ENCODE measurements around the gene GGNBP2. TPM values are rescaled to one million over a fixed set of nuclear protein-coding genes. Genes with fewer than 3 reads are reported as not detected.
A peak's percentile ranks its signal among the peaks of the same experiment; 100 is the strongest.

GGNBP2 gene
- total RNA-seq, 4 donors from 2014 or later = 41.6 to 55.8 (median 54.2) TPM

DNA sequence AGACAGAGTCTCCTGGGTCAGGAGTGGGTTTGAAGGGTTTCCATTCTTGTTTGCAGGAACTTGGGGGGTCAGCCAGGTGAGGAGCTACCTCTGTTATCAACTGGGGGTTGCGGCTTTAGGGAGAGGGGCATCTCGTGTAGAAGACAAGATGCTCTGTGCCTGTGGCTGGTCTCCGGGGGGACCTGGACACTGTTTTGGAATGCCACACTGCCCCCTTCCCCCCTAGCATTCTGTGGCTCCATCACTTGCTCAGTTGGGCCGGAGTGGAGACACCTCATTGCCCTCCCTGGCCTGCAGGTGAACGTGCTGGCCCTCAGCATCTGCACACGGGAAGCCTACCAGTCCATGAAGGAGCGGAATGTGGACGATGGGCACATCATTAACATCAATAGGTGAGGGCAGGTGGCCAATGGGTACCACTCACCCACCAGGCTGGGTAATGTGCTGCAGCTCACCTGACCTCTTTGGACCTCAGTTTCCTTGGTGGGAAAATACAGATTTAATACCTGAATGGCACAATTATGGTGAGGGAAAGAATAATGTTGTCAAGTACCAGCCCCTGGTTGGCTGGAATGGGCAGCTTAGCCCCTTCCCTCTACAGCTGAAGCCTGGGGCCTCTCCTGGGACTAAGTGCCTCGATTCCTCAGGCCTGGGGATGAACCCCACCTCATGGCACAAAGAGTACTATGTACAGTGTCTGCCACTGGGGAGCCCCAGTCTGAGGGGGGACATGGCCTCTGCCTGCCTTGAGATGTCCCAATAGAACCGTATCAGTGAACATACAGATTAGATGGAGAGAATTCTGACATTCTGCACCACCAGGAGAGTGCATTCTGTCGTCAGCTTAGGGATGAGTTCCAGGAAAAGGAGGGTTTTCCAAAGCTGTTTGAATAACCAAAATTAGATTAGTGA, 53.4 kb downstream of the GGNBP2 start:
- no peak for TF ChIP-seq POLR2AphosphoS5 (IDR thresholded peaks at IDR 0.05)
- no peak for TF ChIP-seq POLR2A (IDR thresholded peaks at IDR 0.05; ENCODE audit: low read depth)
- TF ChIP-seq, protein P1, sequence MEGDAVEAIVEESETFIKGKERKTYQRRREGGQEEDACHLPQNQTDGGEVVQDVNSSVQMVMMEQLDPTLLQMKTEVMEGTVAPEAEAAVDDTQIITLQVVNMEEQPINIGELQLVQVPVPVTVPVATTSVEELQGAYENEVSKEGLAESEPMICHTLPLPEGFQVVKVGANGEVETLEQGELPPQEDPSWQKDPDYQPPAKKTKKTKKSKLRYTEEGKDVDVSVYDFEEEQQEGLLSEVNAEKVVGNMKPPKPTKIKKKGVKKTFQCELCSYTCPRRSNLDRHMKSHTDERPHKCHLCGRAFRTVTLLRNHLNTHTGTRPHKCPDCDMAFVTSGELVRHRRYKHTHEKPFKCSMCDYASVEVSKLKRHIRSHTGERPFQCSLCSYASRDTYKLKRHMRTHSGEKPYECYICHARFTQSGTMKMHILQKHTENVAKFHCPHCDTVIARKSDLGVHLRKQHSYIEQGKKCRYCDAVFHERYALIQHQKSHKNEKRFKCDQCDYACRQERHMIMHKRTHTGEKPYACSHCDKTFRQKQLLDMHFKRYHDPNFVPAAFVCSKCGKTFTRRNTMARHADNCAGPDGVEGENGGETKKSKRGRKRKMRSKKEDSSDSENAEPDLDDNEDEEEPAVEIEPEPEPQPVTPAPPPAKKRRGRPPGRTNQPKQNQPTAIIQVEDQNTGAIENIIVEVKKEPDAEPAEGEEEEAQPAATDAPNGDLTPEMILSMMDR (IDR thresholded peaks at IDR 0.05) = no peak
- TF ChIP-seq EP300 (IDR thresholded peaks at IDR 0.05) = no peak
- H3K4me1 ChIP-seq = peaks cover 25 to 33% (median 27%) of the 10 kb centered on the region in 4 donors
- no peak overlapping the region for H3K27ac ChIP-seq (replicated peaks in 1 of 4)
- 90% methylated on average over 11 of the region's 11 CpGs for WGBS
- H3K4me3 ChIP-seq = no peak overlapping the region
- intact Hi-C loops (cut with DNase I) = no loop called here
- DNase-seq (ENCODE audit: extremely low spot score) = peak; percentile 75
- peaks cover 0 to 3% (median 0%) of the 10 kb centered on the region in 4 donors for H3K36me3 ChIP-seq
- H3K27me3 ChIP-seq = no peaks in the 10 kb centered on the region
- no peaks in the 10 kb centered on the region for H3K9me3 ChIP-seq

- TF ChIP-seq, protein P1 (IDR thresholded peaks at IDR 0.05) = no peak
- no peak for TF ChIP-seq POLR2A (IDR thresholded peaks at IDR 0.05; ENCODE audit: low read depth)
- TF ChIP-seq POLR2AphosphoS5 (IDR thresholded peaks at IDR 0.05) = no peak
- no peak for TF ChIP-seq EP300 (IDR thresholded peaks at IDR 0.05)
- peaks cover 21 to 35% (median 29%) of the 10 kb centered on the region in 4 donors for H3K4me1 ChIP-seq
- intact Hi-C loops (cut with DNase I) = no loop called here
- no peaks in the 10 kb centered on the region for H3K27me3 ChIP-seq
- H3K9me3 ChIP-seq = no peaks in the 10 kb centered on the region
- peak; percentile 77 for DNase-seq (ENCODE audit: extremely low spot score)
- H3K4me3 ChIP-seq = no peak overlapping the region
- no peak overlapping the region for H3K27ac ChIP-seq (replicated peaks in 1 of 4)
- peaks cover 0 to 3% (median 0%) of the 10 kb centered on the region in 4 donors for H3K36me3 ChIP-seq
- WGBS = 89% methylated on average over 12 of the region's 13 CpGs
These were observed 54.3 kb downstream of the GGNBP2 start for GRCh38 chr17:36598951-36599401.

- intact Hi-C loops (cut with DNase I) = loop anchor here (2.0 kb wide), 1 partner anchor 55 kb away; the partner anchor contains the start of gene GGNBP2
These were observed 55.0 kb downstream of the GGNBP2 start for GRCh38 chr17:36599546-36600250.

GRCh38 chr17:36600465-36600864, 55.7 kb downstream of the GGNBP2 start:
- Histone ChIP-seq H3K4me1 (peaks cover 21 to 37% (median 31%) of the 10 kb centered on the region in 4 donors), H3K9me3 (no peaks in the 10 kb centered on the region), H3K27ac (replicated peaks in 1 of 4) (peak overlapping the region; percentile 78 to 87 (median 80)), H3K36me3 (peaks cover 0 to 3% (median 0%) of the 10 kb centered on the region in 4 donors), H3K27me3 (no peaks in the 10 kb centered on the region), H3K4me3 (peak overlapping the region in 3 of 4 donors; percentile 71 to 95 (median 88))
- no peak for DNase-seq (ENCODE audit: extremely low spot score)
- intact Hi-C loops (cut with DNase I) = loop anchor here (2.0 kb wide), 1 partner anchor 56 kb away; the partner anchor contains the start of gene GGNBP2
- 82% methylated on average over 3 of the region's 3 CpGs for WGBS
- TF ChIP-seq POLR2AphosphoS5 (IDR thresholded peaks at IDR 0.05) (no peak), POLR2A (IDR thresholded peaks at IDR 0.05; ENCODE audit: low read depth) (no peak), EP300 (IDR thresholded peaks at IDR 0.05) (no peak)
- TF ChIP-seq, protein P1 (IDR thresholded peaks at IDR 0.05) = no peak

More at GRCh38 chr17:36599546-36600250, 55.0 kb downstream of the GGNBP2 start:
- Histone ChIP-seq H3K4me1 (peaks cover 21 to 37% (median 31%) of the 10 kb centered on the region in 4 donors), H3K27me3 (no peaks in the 10 kb centered on the region), H3K4me3 (no peak overlapping the region), H3K9me3 (no peaks in the 10 kb centered on the region), H3K36me3 (peaks cover 0 to 3% (median 0%) of the 10 kb centered on the region in 4 donors), H3K27ac (replicated peaks in 1 of 4) (no peak overlapping the region)
- 91% methylated on average over 7 of the region's 11 CpGs for WGBS
- TF ChIP-seq EP300 (IDR thresholded peaks at IDR 0.05) (no peak), POLR2AphosphoS5 (IDR thresholded peaks at IDR 0.05) (no peak), POLR2A (IDR thresholded peaks at IDR 0.05; ENCODE audit: low read depth) (no peak)
- TF ChIP-seq, protein P1 (IDR thresholded peaks at IDR 0.05) = no peak
- peak; percentile 75 for DNase-seq (ENCODE audit: extremely low spot score)

Measured in esophagus muscularis mucosa (tissue), 4 donors.